ENCODE results near the gene LHFPL3. TPM values are rescaled to one million over a fixed set of nuclear protein-coding genes. Genes with fewer than 3 reads are reported as not detected.

The LHFPL3 gene
- polyA plus RNA-seq, 1 of the 3 experiments (the other 2 are of a cell fraction) = not detected

GRCh38 chr7:104529567-104529966, 201.2 kb downstream of the LHFPL3 start:
- Histone ChIP-seq H3K4me2 (no peak overlapping the region), H3K27me3 (ENCODE audit: insufficient read depth) (no peaks in the 10 kb centered on the region), H3K79me2 (ENCODE audit: insufficient read depth) (no peaks in the 10 kb centered on the region), H3K9me2 (no peaks in the 10 kb centered on the region), H3K27ac (ENCODE audit: low read depth in 2 of 2, low read length in 1 of 2) (no peak overlapping the region), H3K36me3 (replicated peaks in 1 of 2; ENCODE audit: control insufficient read depth in 1 of 2, insufficient read depth in 2 of 2, low read length in 1 of 2) (no peaks in the 10 kb centered on the region), H4K20me1 (ENCODE audit: insufficient read depth) (no peaks in the 10 kb centered on the region), H3K9me3 (no peaks in the 10 kb centered on the region), H2AFZ (ENCODE audit: low read depth) (no peak overlapping the region), H3K4me3 (ENCODE audit: low read depth in 2 of 2, low read length in 1 of 2) (no peak overlapping the region), H3F3A (replicated peaks; ENCODE audit: insufficient read depth) (no peaks in the 10 kb centered on the region), H3K9ac (no peak overlapping the region), H3K4me1 (ENCODE audit: control insufficient read depth in 1 of 2, insufficient read depth in 2 of 2, low read depth in 1 of 2, low read length in 1 of 2) (no peaks in the 10 kb centered on the region)
- TF ChIP-seq, protein P1, sequence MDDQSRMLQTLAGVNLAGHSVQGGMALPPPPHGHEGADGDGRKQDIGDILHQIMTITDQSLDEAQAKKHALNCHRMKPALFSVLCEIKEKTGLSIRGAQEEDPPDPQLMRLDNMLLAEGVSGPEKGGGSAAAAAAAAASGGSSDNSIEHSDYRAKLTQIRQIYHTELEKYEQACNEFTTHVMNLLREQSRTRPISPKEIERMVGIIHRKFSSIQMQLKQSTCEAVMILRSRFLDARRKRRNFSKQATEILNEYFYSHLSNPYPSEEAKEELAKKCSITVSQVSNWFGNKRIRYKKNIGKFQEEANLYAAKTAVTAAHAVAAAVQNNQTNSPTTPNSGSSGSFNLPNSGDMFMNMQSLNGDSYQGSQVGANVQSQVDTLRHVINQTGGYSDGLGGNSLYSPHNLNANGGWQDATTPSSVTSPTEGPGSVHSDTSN (IDR thresholded peaks at IDR 0.05) = no peak
- TF ChIP-seq MEF2A (IDR thresholded peaks at IDR 0.05; ENCODE audit: borderline replicate concordance, low read depth) (no peak), CTCF (IDR thresholded peaks at IDR 0.05) (no peak), EZH2phosphoT487 (IDR thresholded peaks at IDR 0.05; ENCODE audit: borderline replicate concordance, low read depth) (no peak), RXRA (IDR thresholded peaks at IDR 0.05; ENCODE audit: borderline replicate concordance, low read depth) (no peak), SMC3 (IDR thresholded peaks at IDR 0.05; ENCODE audit: low read depth, low read length) (no peak), TAF1 (IDR thresholded peaks at IDR 0.05; ENCODE audit: borderline replicate concordance, low read depth, low read length) (no peak), NFIC (IDR thresholded peaks at IDR 0.05; ENCODE audit: borderline replicate concordance) (no peak), EP300 (IDR thresholded peaks at IDR 0.05; ENCODE audit: borderline replicate concordance in 1 of 2, low read depth in 1 of 2, low read length in 1 of 2) (no peak), GATA2 (CRISPR knock-in tag; IDR thresholded peaks at IDR 0.05) (no peak), TEAD4 (IDR thresholded peaks at IDR 0.05; ENCODE audit: borderline replicate concordance, insufficient read depth) (no peak), TCF12 (IDR thresholded peaks at IDR 0.05) (no peak), FOXJ3 (CRISPR knock-in tag; IDR thresholded peaks at IDR 0.05) (no peak), JUND (IDR thresholded peaks at IDR 0.05) (no peak)
- TF ChIP-seq, protein P2, sequence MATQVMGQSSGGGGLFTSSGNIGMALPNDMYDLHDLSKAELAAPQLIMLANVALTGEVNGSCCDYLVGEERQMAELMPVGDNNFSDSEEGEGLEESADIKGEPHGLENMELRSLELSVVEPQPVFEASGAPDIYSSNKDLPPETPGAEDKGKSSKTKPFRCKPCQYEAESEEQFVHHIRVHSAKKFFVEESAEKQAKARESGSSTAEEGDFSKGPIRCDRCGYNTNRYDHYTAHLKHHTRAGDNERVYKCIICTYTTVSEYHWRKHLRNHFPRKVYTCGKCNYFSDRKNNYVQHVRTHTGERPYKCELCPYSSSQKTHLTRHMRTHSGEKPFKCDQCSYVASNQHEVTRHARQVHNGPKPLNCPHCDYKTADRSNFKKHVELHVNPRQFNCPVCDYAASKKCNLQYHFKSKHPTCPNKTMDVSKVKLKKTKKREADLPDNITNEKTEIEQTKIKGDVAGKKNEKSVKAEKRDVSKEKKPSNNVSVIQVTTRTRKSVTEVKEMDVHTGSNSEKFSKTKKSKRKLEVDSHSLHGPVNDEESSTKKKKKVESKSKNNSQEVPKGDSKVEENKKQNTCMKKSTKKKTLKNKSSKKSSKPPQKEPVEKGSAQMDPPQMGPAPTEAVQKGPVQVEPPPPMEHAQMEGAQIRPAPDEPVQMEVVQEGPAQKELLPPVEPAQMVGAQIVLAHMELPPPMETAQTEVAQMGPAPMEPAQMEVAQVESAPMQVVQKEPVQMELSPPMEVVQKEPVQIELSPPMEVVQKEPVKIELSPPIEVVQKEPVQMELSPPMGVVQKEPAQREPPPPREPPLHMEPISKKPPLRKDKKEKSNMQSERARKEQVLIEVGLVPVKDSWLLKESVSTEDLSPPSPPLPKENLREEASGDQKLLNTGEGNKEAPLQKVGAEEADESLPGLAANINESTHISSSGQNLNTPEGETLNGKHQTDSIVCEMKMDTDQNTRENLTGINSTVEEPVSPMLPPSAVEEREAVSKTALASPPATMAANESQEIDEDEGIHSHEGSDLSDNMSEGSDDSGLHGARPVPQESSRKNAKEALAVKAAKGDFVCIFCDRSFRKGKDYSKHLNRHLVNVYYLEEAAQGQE (IDR thresholded peaks at IDR 0.05; ENCODE audit: low read depth, low read length) = no peak
- TF ChIP-seq, protein P3, sequence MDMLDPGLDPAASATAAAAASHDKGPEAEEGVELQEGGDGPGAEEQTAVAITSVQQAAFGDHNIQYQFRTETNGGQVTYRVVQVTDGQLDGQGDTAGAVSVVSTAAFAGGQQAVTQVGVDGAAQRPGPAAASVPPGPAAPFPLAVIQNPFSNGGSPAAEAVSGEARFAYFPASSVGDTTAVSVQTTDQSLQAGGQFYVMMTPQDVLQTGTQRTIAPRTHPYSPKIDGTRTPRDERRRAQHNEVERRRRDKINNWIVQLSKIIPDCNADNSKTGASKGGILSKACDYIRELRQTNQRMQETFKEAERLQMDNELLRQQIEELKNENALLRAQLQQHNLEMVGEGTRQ (IDR thresholded peaks at IDR 0.05; ENCODE audit: borderline replicate concordance, low read depth, low read length) = no peak
- no peak for DNase-seq
- ChIA-PET POLR2A (no interaction called here), CTCF (interaction anchor here (1.1 to 1.5 kb wide), 4 partner anchors 15 to 319 kb away, joined by 3 to 4 read pairs (median 4); no protein-coding TSS in a partner anchor)
- WGBS (ENCODE audit: low lambda C conversion rate) = 14% methylated on average over 2 of the region's 2 CpGs

Data from SK-N-SH (cell line).